Upper lobe of right lung (tissue), 1 donor: ENCODE data around the gene ENOX1. TPM values are rescaled to one million over a fixed set of nuclear protein-coding genes. Genes with fewer than 3 reads are reported as not detected.

ENCODE experiments used
- ATAC-seq: fragments of 200-7000 bp; cut with Tn5 transposase; one replicate; pipeline ENCODE4 v1.9.1; 2020; ENCODE audit warnings: mild to moderate bottlenecking, moderate library complexity
- DNase-seq: peaks from one replicate; pipeline ENCODE4 v3.0.0-alpha.2; 2020
- H3K27ac ChIP-seq: fragments of 200-600 bp; one replicate; pipeline ENCODE4 v1.8.0; 2022
- H3K27me3 ChIP-seq: fragments of 200-600 bp; one replicate; pipeline ENCODE4 v1.8.0; 2022; ENCODE audit warnings: mild to moderate bottlenecking
- H3K36me3 ChIP-seq: fragments of 200-600 bp; one replicate; pipeline ENCODE4 v1.8.0; 2022
- H3K4me1 ChIP-seq: fragments of 200-600 bp; one replicate; pipeline ENCODE4 v1.8.0; 2022
- H3K4me3 ChIP-seq: fragments of 200-600 bp; one replicate; pipeline ENCODE4 v1.8.0; 2022; ENCODE audit warnings: mild to moderate bottlenecking
- H3K9me3 ChIP-seq: fragments of 200-600 bp; one replicate; pipeline ENCODE4 v1.8.0; 2022
- CTCF ChIP-seq: fragments of 200-600 bp; IDR thresholded peaks from one replicate; pipeline ENCODE4 v1.8.0; 2022; ENCODE audit warnings: antibody characterized with exemption
- intact Hi-C: fragments of 100-400 bp; cut with DNase I; formaldehyde crosslinking; loops from one replicate; pipeline ENCODE4 v1.11.0; 2022
- total RNA-seq: library from RNA; stranded (reverse); fragmentation: NEBNext Ultra II Directional; extraction: Animal tissue kit (Norgen Biotek cat#: 25700); gene quantifications from one replicate; pipeline ENCODE4 v1.2.1, GENCODE V29; 2021
- donor health status: DM: no; HTN: yes; CAD: no; lungs with severe emphysema.

The ENOX1 gene
- total RNA-seq, 1 donor from 2014 or later = 0.69 TPM

- no peak overlapping the region for H3K4me3 ChIP-seq
- no peaks in the 10 kb centered on the region for H3K27me3 ChIP-seq
- ATAC-seq (no peak), DNase-seq (no peak)
- TF ChIP-seq CTCF = no peak
- no peaks in the 10 kb centered on the region for H3K4me1 ChIP-seq
- H3K36me3 ChIP-seq = no peaks in the 10 kb centered on the region
- no peak overlapping the region for H3K27ac ChIP-seq
- intact Hi-C loops = no loop called here
- no peaks in the 10 kb centered on the region for H3K9me3 ChIP-seq
Measured at GRCh38 chr13:43331672-43332071, 455.1 kb downstream of the ENOX1 start.

- Histone ChIP-seq H3K9me3 (no peaks in the 10 kb centered on the region), H3K4me1 (no peaks in the 10 kb centered on the region), H3K36me3 (no peaks in the 10 kb centered on the region), H3K4me3 (no peak overlapping the region), H3K27me3 (no peaks in the 10 kb centered on the region), H3K27ac (no peak overlapping the region)
- TF ChIP-seq CTCF = no peak
- intact Hi-C loops = no loop called here
- ATAC-seq (no peak), DNase-seq (no peak)
Measured at GRCh38 chr13:43329702-43330101, 457.1 kb downstream of the ENOX1 start.

- H3K27ac ChIP-seq = no peak overlapping the region
- H3K36me3 ChIP-seq = no peaks in the 10 kb centered on the region
- no peaks in the 10 kb centered on the region for H3K9me3 ChIP-seq
- TF ChIP-seq CTCF = no peak
- DNase-seq (no peak), ATAC-seq (no peak)
- no peaks in the 10 kb centered on the region for H3K27me3 ChIP-seq
- no peaks in the 10 kb centered on the region for H3K4me1 ChIP-seq
- intact Hi-C loops = no loop called here
- no peak overlapping the region for H3K4me3 ChIP-seq
Measured at GRCh38 chr13:43328907-43329306, 457.9 kb downstream of the ENOX1 start.

GRCh38 chr13:43326100-43326499 lies 460.7 kb downstream of the ENOX1 start:
- Histone ChIP-seq H3K4me3 (no peak overlapping the region), H3K9me3 (no peaks in the 10 kb centered on the region), H3K27ac (no peak overlapping the region), H3K4me1 (no peaks in the 10 kb centered on the region), H3K36me3 (no peaks in the 10 kb centered on the region), H3K27me3 (no peaks in the 10 kb centered on the region)
- ATAC-seq (no peak), DNase-seq (no peak)
- no peak for TF ChIP-seq CTCF
- intact Hi-C loops = no loop called here

- Histone ChIP-seq H3K9me3 (no peaks in the 10 kb centered on the region), H3K27ac (no peak overlapping the region), H3K36me3 (no peaks in the 10 kb centered on the region), H3K4me3 (no peak overlapping the region), H3K4me1 (no peaks in the 10 kb centered on the region), H3K27me3 (no peaks in the 10 kb centered on the region)
- DNase-seq (no peak), ATAC-seq (no peak)
- TF ChIP-seq CTCF = no peak
- intact Hi-C loops = no loop called here
Measured at GRCh38 chr13:43325636-43326035, 461.1 kb downstream of the ENOX1 start.

- DNase-seq (no peak), ATAC-seq (no peak)
- intact Hi-C loops = no loop called here
- TF ChIP-seq CTCF = no peak
- Histone ChIP-seq H3K4me3 (no peak overlapping the region), H3K36me3 (no peaks in the 10 kb centered on the region), H3K27me3 (no peaks in the 10 kb centered on the region), H3K9me3 (no peaks in the 10 kb centered on the region), H3K27ac (no peak overlapping the region), H3K4me1 (no peaks in the 10 kb centered on the region)
Measured at GRCh38 chr13:43324129-43324528, 462.6 kb downstream of the ENOX1 start.
